SKM-1 (cell line): ENCODE data around the gene FER.
"Not testable (repeated sequence)": the region's sequence is repeated elsewhere in the genome, so short reads cannot be mapped to it uniquely, and the experiment has no call there.

Experiments
- DNase-seq: peaks from one replicate; lab custom pipeline; 2025; ENCODE audit not compliant: unreplicated experiment; lab: John Stamatoyannopoulos, UW

The FER gene

DNA sequence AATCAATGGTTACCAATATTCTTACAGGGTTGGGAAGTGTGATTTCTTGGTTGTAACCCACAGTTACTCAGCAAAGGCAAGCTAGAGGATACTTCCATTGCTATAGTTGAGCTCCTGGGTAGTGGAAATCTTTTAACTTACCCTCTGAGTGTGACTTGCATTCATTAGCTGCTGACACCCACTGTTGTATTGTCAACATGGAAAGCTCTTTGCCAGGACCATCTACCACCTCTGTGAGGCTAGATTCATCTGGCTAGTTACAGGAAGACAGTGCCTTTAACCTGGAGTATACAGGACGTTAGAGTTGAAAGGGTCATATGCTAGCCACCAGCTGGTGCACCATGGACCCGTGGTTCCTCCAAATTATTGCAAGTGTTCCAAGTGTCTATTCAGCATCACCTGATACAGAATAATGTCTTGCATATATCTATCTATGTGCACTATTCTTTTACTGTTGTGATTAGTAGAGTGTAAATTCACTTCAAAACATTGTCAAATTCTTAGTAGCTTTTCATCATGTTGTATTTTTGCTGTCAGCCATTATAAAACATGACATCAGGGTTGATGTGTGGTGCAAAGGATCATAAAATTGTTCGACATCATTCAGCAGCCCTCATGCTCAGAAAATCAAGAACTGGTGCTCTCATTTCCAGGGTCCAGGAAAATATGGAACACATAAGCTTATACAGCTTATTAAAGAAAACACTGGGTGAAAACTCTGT, 423.1 kb downstream of the FER start:
- DNase-seq: no peak

GRCh38 chr5:109171437-109172073, 423.9 kb downstream of the FER start:
- DNase-seq: not testable (repeated sequence)

DNA sequence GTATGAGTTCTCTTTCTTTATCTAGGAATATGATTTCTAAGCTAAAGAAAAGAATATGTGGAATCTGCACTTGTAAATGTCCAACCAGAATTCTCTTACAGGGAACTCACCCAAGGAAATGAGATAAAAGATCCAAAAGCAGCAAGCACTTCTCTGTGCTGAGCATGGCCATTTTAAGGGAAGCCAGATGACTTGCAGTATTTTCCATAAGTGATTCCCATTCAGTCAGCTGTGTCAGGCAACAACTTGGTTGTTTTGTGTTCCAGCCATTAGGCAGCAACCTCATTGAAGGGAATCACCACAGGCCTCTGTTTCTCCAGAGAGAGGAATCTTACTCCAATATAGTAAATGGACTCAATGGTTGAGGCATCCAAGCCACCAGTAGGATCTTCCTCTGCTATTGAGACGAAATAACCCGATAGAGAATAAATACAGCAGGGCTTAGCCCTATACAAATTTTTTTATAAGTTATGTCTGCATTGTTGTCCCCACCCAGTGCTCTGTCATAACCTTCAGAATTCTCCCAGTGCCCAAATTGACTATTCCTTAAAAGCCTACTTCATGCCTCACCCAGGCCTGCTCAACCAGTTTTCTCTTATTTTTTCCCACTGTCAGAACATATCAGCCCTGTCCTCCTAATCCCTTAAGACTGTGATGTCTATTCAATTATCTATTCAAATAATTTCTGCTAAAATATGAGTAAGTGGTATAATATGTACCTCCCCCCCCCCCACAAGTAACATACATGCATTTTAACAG, 425.5 kb downstream of the FER start:
- no peak for DNase-seq

GRCh38 chr5:109177227-109177626, 429.5 kb downstream of the FER start:
- no peak for DNase-seq

GRCh38 chr5:109177782-109178181, 430.1 kb downstream of the FER start:
- DNase-seq: no peak

GRCh38 chr5:109180668-109181067, 433.0 kb downstream of the FER start:
- DNase-seq: no peak

GRCh38 chr5:109186759-109187158, 439.1 kb downstream of the FER start:
- DNase-seq: no peak

GRCh38 chr5:109191153-109191558, 443.5 kb downstream of the FER start:
- DNase-seq: no peak

GRCh38 chr5:109192027-109192426, 444.3 kb downstream of the FER start:
- no peak for DNase-seq

DNA sequence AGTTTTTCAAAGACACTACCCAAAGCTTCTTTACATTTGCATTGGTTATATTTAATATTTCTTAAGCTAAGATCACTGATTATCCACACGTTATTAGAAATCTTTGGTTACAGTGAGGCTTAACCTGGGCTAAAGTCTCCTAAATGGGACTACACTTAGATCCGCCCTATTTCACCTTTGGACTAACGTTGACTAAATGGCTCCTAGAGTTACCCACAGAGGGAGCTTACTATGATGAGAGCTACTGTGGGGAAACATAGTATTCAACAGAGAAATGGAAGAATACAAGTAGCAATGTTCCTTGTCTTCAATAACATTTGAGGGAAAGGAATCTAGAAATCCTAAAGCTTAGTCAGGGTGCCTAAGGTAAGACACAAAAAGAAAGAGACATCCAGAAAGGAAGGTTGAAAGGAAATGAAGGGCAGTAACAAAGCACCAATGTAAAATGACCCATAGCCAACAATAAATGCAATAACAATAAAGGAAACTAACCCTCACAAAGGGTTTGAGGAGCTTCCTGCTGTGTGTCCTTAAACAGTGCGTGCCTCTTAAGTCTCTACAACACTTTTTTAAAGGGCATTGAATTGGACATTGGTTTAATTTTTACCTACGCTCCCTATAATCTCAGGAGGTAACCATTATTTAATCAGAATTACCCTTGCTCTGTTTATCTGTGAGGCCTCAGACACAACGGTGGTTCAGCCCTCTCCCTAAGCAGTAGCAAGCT, 445.0 kb downstream of the FER start:
- DNase-seq: no peak

DNA sequence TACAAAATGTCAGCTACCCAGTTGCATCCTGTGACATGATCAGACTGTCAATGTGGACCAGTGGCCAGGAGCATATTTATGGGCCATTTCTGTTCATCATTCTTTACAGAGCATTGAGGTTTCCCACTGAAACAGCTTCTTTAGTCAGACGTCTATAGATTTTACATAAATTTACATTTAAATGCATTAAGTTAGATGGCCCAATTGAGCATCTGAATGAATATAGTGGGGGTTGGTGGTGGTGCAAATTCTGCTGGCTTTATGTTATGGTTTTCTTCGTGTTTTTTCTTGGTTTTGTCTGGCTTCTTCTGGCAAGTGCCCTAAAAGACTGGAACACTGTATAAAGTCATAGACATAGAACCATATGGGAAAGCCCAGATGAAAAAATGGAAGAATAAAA, 448.0 kb downstream of the FER start:
- no peak for DNase-seq

DNA sequence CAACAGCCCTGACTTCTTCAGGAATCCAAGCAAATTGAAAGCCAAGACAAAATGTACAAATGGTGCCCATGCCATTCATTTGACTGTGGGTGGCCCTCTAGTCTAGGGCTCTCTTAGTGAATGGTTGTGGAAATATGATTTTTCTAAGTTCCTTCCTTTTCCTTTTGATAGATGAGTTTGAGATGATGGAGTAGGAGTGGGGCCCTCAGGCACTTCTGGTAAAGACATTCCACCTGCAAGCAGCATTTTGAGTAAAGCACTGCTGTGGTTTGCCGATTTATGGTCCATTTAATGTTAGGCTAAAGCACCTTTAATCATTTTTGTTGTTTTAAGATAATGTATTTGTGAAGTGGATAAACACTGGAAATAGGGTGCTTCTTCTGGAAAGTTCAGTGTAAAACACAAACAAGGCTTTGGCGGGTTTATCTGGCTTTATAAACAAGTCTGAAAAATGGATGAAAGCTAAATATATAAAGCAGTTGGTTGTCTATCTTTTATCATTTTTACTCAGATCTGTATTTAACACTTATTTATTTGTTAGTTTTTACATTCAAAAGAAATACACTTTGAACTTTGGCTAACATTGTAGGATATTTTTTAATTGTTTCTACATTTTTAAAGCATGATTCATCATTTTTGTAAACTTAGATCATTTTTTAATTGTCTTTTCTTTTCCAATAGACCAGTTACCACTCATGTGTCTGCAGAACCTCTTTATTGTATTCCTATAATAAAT, 448.6 kb downstream of the FER start:
- DNase-seq: no peak

DNA sequence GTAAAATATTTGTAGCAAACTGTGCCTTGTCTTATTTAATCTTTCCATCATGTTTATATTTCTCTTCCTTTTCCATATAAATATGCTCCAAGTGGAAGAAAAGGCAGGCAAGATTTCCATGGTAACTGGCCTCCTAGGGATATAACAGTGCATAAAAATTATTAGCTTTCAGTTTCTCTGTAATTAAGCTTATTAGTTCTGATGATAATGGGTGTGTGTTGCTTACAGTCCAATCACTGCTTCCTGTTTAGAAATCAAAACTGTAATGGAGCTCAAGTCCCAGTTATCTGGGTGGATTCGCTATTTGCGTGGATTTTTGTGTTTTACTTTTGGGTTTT, 449.1 kb downstream of the FER start:
- no peak for DNase-seq

- no peak for DNase-seq
Observed at GRCh38 chr5:109199289-109199688, 451.6 kb downstream of the FER start.

GRCh38 chr5:109199799-109200620, 452.3 kb downstream of the FER start:
- no peak for DNase-seq

- DNase-seq: no peak
Observed at GRCh38 chr5:109215040-109215439, 467.3 kb downstream of the FER start.

GRCh38 chr5:109218818-109219217, 471.1 kb downstream of the FER start:
- no peak for DNase-seq

- DNase-seq: no peak
Observed at GRCh38 chr5:109223531-109223930, 475.8 kb downstream of the FER start.

- DNase-seq: no peak
Observed at GRCh38 chr5:109224276-109224882, 476.7 kb downstream of the FER start.
